NCI-H1092 treated with DMSO at 0.1 percent for 48 hours (cell line): Measurements from ENCODE around the gene SEMA3B.
"Not testable (repeated sequence)": the region's sequence is repeated elsewhere in the genome, so short reads cannot be mapped to it uniquely, and the experiment has no call there.

Source experiments
- DNase-seq: peaks from one replicate; lab custom pipeline; 2025; lab: John Stamatoyannopoulos, UW

The SEMA3B gene

DNA sequence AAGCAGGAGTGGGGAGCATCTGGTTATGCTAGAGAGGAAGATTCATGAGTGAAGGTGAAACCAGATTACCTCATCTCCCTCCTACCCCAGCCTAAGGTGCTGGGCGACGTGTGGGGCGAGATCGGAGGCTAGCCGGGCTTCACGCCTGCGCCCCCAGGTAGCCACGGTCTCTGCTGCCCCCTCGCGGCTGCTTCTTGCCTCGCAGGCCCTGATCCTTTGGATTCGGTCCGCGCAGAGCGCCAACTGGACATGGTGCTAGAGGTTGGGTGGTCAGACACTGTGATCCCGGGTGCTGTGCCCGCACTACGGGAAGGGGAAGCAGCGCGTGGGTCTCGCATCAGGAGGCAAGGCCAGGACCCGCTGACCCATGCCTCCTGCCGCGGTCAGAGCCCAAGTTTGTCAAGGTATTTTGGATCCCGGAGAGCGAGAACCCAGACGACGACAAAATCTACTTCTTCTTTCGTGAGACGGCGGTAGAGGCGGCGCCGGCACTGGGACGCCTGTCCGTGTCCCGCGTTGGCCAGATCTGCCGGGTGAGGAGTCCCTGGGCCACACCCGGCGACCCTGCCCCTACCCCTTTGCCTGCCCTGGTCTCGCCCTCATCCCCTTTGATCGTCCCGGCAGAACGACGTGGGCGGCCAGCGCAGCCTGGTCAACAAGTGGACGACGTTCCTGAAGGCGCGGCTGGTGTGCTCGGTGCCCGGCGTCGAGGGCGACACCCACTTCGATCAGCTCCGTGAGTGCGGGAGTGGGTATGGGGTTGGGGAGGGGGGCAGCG, 4.2 kb downstream of the SEMA3B start:
- peak; percentile 46 for DNase-seq

DNA sequence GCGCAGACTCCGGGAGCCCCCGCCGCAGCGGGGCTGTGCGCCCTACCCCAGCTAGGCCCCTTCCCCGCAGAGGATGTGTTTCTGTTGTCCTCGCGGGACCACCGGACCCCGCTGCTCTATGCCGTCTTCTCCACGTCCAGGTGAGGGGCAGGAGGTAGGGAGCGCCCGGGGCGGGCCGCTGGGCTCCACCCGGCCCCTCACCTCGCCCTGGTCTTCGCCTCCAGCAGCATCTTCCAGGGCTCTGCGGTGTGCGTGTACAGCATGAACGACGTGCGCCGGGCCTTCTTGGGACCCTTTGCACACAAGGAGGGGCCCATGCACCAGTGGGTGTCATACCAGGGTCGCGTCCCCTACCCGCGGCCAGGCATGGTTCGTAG, 4.7 kb downstream of the SEMA3B start:
- no peak for DNase-seq

DNA sequence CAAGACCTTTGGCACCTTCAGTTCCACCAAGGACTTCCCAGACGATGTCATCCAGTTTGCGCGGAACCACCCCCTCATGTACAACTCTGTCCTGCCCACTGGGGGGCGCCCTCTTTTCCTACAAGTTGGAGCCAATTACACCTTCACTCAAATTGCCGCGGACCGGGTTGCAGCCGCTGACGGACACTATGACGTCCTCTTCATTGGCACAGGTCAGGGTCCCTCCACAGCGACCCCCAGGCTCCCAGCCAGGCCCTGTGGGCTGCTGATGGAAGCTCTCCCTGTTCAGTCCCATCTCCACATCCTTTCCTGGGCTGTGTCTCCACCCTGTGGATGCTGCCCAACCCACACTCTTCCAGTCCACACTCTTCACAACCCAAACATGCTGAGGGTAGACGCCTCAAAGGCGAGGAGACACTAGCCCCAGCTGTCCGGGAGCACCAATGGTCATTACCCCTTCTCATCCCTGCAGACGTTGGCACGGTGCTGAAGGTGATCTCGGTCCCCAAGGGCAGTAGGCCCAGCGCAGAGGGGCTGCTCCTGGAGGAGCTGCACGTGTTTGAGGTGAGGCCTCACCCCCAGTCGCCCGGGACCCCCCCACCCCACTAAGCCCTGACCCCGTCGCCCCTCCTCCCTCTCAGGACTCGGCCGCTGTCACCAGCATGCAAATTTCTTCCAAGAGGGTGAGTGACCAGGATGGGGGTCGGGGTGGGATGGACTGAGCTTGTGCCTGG, 5.6 kb downstream of the SEMA3B start:
- peak; percentile 5 for DNase-seq

DNA sequence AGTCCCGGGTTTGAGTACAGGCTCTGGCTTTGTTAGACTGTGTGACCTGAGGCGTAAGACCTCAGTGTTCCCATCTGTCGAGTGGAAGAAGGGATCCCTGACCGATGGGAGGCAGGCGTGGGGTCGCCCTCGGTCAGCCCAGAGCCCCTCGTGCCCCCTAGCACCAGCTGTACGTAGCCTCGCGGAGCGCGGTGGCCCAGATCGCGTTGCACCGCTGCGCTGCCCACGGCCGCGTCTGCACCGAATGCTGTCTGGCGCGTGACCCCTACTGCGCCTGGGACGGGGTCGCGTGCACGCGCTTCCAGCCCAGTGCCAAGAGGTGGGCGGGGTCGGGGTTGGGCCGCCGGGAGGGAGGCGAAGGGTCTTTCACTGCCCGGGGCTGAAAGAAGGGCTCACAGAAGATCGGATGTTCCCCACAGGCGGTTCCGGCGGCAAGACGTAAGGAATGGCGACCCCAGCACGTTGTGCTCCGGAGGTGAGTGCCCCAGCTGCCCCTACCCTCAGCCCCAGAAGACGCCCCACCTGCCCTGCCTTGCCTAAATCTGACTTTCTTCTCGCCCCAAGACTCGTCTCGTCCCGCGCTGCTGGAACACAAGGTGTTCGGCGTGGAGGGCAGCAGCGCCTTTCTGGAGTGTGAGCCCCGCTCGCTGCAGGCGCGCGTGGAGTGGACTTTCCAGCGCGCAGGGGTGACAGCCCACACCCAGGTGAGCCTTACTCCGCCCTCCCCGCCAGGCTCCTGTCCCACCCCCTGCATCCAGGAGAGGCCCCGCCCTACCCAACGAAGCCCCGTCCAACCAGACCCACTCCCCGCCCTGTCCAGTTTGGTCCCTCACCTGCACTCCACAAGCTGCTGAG, 6.4 kb downstream of the SEMA3B start:
- no peak for DNase-seq

- no peak for DNase-seq
Measured at GRCh38 chr3:50275996-50276761, 7.2 kb downstream of the SEMA3B start.

DNA sequence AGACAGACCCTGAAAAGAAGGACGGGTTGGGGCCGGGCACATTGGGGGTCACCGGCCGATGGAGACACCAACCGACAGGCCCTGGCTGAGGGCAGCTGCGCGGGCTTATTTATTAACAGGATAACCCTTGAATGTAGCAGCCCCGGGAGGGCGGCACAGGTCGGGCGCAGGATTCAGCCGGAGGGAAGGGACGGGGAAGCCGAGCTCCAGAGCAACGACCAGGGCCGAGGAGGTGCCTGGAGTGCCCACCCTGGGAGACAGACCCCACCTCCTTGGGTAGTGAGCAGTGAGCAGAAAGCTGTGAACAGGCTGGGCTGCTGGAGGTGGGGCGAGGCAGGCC, 7.8 kb downstream of the SEMA3B start:
- DNase-seq: no peak

DNA sequence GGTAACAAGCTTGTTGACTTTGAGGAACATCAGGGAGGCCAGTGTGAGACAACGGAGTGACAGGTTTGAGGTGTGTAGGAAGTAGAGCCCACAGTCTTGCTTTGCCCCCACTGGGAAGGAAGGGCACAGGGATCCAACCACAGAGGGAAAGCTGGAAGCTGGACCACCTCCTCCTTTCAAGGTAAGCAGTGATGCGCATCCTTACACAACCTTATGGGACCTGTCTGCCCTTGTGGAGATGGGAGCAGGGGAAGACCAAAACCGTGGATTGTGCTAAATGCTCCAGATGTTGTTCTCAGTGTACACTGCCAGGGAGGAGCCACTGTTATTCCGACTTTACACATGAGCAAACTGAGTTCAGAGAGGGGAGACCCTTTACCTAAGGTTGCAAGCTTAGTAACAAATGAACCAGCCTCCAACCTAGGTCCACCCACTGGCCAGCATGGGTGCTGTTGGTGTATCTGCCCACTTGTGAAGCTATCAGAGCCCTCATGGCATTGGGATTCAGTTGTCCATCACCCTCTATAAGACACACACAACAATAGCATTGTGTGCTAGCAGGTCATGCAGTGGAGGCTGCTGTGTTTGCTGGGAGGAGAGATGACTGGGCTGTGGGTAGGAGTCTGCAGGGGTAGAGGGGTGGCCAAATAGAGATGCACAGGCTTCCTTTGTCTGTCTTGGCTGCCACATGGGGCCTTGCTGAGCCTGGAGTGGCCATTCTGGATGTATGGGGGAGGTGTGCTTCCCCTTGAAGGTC, 9.4 kb downstream of the SEMA3B start:
- no peak for DNase-seq

DNA sequence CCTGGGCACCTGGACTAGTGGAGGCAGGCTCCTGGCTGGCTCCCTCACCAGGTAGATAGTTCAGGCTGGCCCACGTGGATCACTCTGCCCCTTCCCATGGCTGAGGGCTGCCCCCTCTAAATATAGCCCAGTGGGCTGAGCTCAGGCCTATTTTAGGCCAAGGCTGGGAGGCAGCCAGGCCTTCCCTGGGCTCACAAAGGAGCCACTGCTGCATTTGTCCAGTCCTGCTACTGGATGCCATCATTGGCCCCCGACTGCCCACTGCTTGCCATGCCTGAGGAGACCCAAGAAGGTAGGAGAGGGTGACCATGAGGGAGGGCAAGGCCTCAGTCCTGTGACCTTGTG, 9.9 kb downstream of the SEMA3B start, which contains the start of gene LSMEM2:
TSS of gene LSMEM2 (plus strand) at position 208 of the 345 bp plus-strand sequence. CDS start at position 235, 27 bp downstream.
- DNase-seq: no peak

DNA sequence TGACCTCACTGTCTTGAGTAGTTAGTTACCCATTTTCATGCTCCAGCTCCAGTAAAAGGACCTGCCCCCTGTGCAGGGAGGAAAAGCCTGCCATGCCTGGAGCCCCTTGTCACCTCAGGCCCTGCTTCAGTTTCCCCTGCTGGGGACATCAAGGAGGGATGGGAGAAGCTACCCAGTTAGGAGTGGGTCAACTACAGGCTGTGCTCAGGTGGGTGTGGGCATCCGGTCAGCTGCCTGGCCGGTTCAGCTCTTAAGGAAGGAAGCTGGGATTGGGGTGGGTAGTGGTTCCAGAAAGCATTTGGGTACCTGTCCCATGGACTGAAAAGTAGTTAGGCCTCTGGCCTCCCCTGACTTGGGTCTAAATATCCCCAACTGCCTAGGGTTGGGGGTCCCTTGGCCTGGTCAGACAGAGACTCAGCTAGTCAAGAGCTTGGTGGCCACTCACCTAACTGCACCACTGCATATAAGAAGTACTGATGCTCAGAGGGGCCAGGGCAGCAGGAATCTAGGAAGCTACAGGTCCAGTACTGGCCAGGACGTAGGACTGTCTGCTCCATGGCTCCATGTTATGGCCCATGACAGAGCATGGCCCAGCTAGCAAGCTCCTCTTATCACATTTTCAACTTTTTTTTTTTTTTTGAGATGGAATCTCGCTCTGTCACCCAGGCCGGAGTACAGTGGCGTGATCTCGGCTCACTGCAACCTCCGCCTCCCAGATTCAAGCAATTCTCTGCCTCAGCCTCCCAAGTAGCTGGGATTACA, 10.5 kb downstream of the SEMA3B start:
- DNase-seq: no peak

- DNase-seq: not testable (repeated sequence)
Measured at GRCh38 chr3:50284121-50284520, 15.2 kb downstream of the SEMA3B start.

DNA sequence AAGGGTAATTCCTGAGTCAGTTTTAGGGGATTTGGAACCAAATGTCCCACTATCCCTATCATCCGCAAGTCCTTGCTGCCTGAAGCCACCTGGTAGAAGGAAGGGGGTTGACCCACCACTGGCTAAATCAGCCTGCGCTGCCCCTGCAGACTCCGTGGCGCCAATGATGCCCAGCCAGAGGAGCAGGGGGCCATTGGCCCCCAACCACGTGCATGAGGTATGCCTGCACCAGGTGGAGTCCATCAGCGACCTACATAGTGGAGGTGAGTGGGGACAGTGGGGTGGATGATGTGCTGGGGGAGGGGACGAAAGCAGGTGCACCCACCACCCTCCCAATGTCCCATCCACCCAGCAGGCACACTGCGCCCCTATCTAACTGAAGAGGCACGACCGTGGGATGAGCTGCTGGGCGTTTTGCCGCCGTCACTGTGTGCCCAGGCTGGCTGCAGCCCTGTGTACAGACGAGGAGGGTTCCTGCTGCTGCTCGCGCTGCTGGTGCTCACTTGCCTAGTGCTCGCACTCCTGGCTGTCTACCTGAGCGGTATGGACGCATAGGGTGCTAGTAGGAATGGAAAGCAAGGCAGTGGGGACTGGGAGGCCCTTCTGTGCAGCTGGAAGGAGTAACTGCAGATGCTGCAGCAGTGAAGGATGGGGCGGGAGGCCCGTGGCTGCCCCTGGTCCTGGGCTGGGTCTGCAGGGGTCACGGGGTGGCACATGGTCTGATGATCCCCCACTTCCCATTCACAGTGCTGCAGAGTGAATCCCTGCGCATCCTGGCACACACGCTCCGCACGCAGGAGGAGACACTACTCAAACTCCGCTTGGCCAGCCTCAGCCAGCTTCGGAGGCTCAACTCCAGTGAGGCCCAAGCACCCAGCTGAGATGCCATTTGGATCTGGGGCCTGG, 17.6 kb downstream of the SEMA3B start:
- DNase-seq: no peak

DNA sequence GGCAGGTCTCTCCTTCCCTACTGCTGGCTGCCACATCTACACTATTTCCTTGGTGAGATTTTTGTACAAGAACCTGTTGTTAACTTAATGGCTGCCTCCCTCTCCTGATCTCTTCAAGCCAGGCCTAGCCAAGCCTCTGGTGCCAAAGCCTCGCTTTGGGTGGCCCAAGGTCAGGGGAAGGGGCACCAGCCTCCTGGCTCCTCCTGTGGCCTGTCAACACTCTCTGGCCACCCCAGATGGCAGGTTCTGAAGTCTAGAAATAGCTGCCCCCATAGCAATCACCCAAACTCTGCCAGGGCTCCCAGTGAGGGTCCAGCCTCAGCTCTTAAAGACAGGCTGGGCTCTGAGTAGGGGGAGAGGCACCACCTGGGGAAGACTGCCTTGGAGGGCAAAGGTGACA, 18.3 kb downstream of the SEMA3B start:
- DNase-seq: no peak

GRCh38 chr3:50288387-50289007, 19.6 kb downstream of the SEMA3B start:
- DNase-seq: no peak

- DNase-seq: no peak
Measured at GRCh38 chr3:50289130-50289529, 20.2 kb downstream of the SEMA3B start.

DNA sequence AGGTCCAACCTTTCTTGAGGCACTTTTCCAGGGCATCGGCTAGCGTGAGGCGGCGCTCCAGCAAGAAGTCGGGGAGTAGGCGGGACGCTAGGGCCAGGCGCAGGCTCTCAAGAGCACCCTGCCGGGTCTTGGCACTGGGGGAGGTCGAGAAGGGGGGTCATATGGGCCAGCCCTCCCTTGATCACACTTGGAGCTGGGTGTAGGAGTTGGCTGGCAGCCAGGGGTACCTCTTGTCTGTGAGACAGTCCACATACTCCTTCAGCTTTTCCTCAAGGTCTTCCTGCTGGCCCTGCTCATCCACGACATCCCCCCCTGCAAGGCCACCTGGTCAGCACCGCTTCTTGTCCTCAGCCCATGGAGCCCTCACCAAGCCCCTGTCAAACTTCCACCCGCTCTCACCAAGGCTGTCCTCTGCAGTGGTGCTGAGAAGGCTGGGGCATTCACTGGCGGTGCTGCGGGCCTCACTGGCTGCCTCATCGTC, 21.3 kb downstream of the SEMA3B start:
- no peak for DNase-seq

DNA sequence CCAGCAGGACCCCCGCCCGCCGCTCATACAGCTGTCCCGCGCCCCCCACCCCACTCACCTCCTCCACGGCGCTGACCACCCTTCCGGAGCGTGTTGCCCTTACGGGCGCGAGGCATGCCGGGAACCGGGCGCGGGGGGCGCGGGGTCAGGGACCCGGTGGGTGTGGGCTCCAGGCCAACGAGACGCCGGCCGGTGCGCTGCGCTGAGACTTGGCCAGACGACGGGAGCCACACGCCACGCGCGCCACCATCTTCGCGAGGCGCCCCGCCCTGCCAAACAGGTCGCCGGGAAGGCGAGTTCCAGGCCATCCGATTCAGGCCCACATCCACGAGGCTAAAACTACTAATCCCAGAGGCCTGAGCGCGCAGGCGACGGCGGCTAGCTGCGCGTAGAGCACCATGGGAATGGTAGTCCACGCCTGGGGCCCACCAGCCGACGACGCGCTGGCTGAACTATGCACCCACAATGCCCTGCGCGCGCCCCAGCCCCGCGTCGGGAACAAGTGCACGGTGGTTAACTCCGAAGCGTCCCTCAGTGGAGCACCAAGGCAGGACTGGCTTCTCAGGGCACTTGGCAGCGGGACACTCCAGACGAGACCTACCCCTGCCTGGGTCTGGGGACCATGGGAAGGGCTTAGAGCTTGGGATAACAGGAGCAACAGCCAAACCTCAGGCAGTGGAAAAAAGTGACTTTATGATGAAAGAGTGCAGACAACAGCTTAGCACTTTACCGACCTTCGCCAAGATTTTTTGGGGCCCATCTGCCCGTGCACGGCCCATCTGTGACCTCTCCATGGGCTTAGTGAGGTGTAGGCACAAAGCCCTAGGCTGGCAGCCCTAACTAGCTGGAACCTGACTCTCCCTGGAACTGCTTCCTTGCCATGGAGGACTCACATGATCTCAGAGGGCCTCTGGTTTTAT, 23.5 kb downstream of the SEMA3B start, which contains the start of gene IFRD2:
TSS of gene IFRD2 (minus strand) at position 271 of the 920 bp plus-strand sequence. CDS start at position 116, 155 bp downstream.
- peak; percentile 94 for DNase-seq

GRCh38 chr3:50293079-50293801, 24.3 kb downstream of the SEMA3B start:
- DNase-seq: no peak
